Pancreas (tissue), 10 donors: ENCODE measurements around the gene SLC1A1. TPM values are rescaled to one million over a fixed set of nuclear protein-coding genes. Genes with fewer than 3 reads are reported as not detected.

ENCODE experiments used
- ATAC-seq, 4 donors: fragments of 200-7000 bp; cut with Tn5 transposase; one replicate each; pipeline versions ENCODE4 v1.8.0 to v1.9.1; 2020; ENCODE audit warnings: mild to moderate bottlenecking in 4 of 4, moderate library complexity in 4 of 4
- DNase-seq, 6 donors: peaks; one replicate each; pipeline ENCODE4 v3.0.0-alpha.2; 2020
- FAIRE-seq: peaks from 2 replicates; lab custom pipeline; 2012; peaks lifted over from hg19 to GRCh38; lab: Jason Lieb, UNC
- H3K27ac ChIP-seq, 4 donors: fragments of 200-600 bp; sonication (generic); 1 replicate in 3 of 4; 2 replicates in 1 of 4; pipeline versions ENCODE4 v1.5.0 to v1.8.0; 2020
- H3K27me3 ChIP-seq, 4 donors: fragments of 200-600 bp; one replicate each; pipeline ENCODE4 v1.8.0; 2021
- H3K36me3 ChIP-seq, 3 donors: fragments of 200-600 bp; sonication (generic) in 1 of 3; one replicate each; pipeline versions ENCODE4 v1.5.0 to v1.8.0; 2020 to 2021
- H3K4me1 ChIP-seq, 3 donors: fragments of 200-600 bp; one replicate each; pipeline ENCODE4 v1.8.0; 2021
- H3K4me3 ChIP-seq, 4 donors: fragments of 200-600 bp; sonication (generic) in 2 of 4; one replicate each; pipeline versions ENCODE4 v1.5.0 to v1.8.0; 2020 to 2021
- H3K9me3 ChIP-seq, 4 donors: fragments of 200-600 bp; one replicate each; pipeline ENCODE4 v1.8.0; 2021
- CTCF ChIP-seq, 4 donors: fragments of 200-600 bp; sonication (generic) in 3 of 4; IDR thresholded peaks; one replicate each; pipeline versions ENCODE4 v1.5.0 to v1.8.0; 2021; ENCODE audit warnings: antibody characterized with exemption in 4 of 4
- whole genome bisulfite sequencing, 2 donors: extraction: QIAGEN DNeasy Blood & Tissue Kit; methylation state at CpG; one replicate each; pipeline ENCODE4 v1.1.7; 2013; 5-methylcytosine and 5-hydroxymethylcytosine counted together
- intact Hi-C, 3 donors: fragments of 100-400 bp; cut with DNase I; formaldehyde crosslinking; loops; one replicate each; pipeline versions ENCODE4 v1.11.1 to v1.14.2; 2022
- polyA plus RNA-seq, 2 donors: library from polyadenylated mRNA; stranded (reverse); fragments of 200-250 nt; gene quantifications; one replicate each; pipeline ENCODE4 v1.2.3, GENCODE V29; 2013
- total RNA-seq, 6 donors: library from RNA; stranded (reverse); fragmentation: NEBNext Ultra II Directional in 4 of 6; extraction: Animal tissue kit (Norgen Biotek cat#: 25700) in 4 of 6; gene quantifications; one replicate each; pipeline versions ENCODE4 v1.2.1 to v1.2.4, GENCODE V29; 2021 to 2023
- donor health status: healthy with polysubstance abuse.
- donor health status: DM: no; HTN: no; CAD: no; lungs with moderate emphysema.
- donor health status: DM: no; HTN: no; CAD: no.
- donor health status: control.
- donor health status: control.
- donor health status: Bipolar disorder and iron deficiency.
- donor health status: DM: yes; HTN: yes; CAD: no.
- donor health status: DM: no; HTN: no; CAD: no.
- donor health status: DM: no; HTN: no; CAD: no.
- donor health status: DM: yes; HTN: yes; CAD: no.

The SLC1A1 gene
- total RNA-seq (1 to 10 TPM; 1.3 to 4.9 (median 2.5) TPM), polyA plus RNA-seq (1 to 10 TPM; 1.4 to 3.1 TPM)

- ATAC-seq, result peak; percentile 77 to 90 (median 90)
- TF ChIP-seq CTCF (IDR thresholded peaks at IDR 0.05), result no peak
- H3K27me3 ChIP-seq, result no peaks in the 10 kb centered on the region
- intact Hi-C loops, result no loop called here
- no peaks in the 10 kb centered on the region for H3K36me3 ChIP-seq
- peaks cover 0 to 3% (median 0%) of the 10 kb centered on the region in 3 donors for H3K4me1 ChIP-seq
- H3K4me3 ChIP-seq, result peak within 1 kb of the TSS; percentile 55 to 74 (median 64)
- 0 to 2% methylated on average over 32 to 72 of the region's 72 CpGs for WGBS, 2 donors
- H3K27ac ChIP-seq, result peak within 1 kb of the TSS in 3 of 4 donors; percentile 19 to 84 (median 59)
- peak; percentile 53 to 88 (median 68) for DNase-seq
- no peak for FAIRE-seq
- no peaks in the 10 kb centered on the region for H3K9me3 ChIP-seq
These were observed at the start of gene SLC1A1 for GRCh38 chr9:4489919-4490704. SLC1A1 (plus strand) TSS chr9:4490468; CDS start chr9:4490680, 212 bp downstream.

- H3K4me1 ChIP-seq, result no peaks in the 10 kb centered on the region
- no peak overlapping the region for H3K4me3 ChIP-seq
- WGBS, 2 donors, result 76 to 87% methylated on average over 3 of the region's 3 CpGs
- TF ChIP-seq CTCF (IDR thresholded peaks at IDR 0.05), result no peak
- H3K27me3 ChIP-seq, result no peaks in the 10 kb centered on the region
- intact Hi-C loops, result no loop called here
- H3K9me3 ChIP-seq, result no peaks in the 10 kb centered on the region
- no peak overlapping the region for H3K27ac ChIP-seq
- DNase-seq (no peak), FAIRE-seq (no peak), ATAC-seq (no peak)
- H3K36me3 ChIP-seq, result no peaks in the 10 kb centered on the region
These were observed 47.5 kb upstream of the SLC1A1 start for GRCh38 chr9:4442806-4443205.

GRCh38 chr9:4443439-4443838 lies 46.8 kb upstream of the SLC1A1 start:
- H3K4me1 ChIP-seq, result no peaks in the 10 kb centered on the region
- H3K9me3 ChIP-seq, result no peaks in the 10 kb centered on the region
- FAIRE-seq (no peak), DNase-seq (no peak), ATAC-seq (no peak)
- TF ChIP-seq CTCF (IDR thresholded peaks at IDR 0.05), result no peak
- intact Hi-C loops, result no loop called here
- H3K27ac ChIP-seq, result no peak overlapping the region
- H3K36me3 ChIP-seq, result no peaks in the 10 kb centered on the region
- no peaks in the 10 kb centered on the region for H3K27me3 ChIP-seq
- WGBS, 2 donors, result 67 to 79% methylated on average over 1 of the region's 1 CpG
- no peak overlapping the region for H3K4me3 ChIP-seq

- 54 to 74% methylated on average over 2 of the region's 2 CpGs for WGBS, 2 donors
- Histone ChIP-seq H3K4me3 (no peak overlapping the region), H3K4me1 (no peaks in the 10 kb centered on the region), H3K9me3 (no peaks in the 10 kb centered on the region), H3K27ac (no peak overlapping the region), H3K36me3 (no peaks in the 10 kb centered on the region), H3K27me3 (no peaks in the 10 kb centered on the region)
- no peak for FAIRE-seq
- no peak for TF ChIP-seq CTCF (IDR thresholded peaks at IDR 0.05)
- DNase-seq, result no peak
- ATAC-seq, result no peak
- intact Hi-C loops, result no loop called here
These were observed 28.8 kb upstream of the SLC1A1 start for GRCh38 chr9:4461437-4461836.

GRCh38 chr9:4463824-4464223 lies 26.4 kb upstream of the SLC1A1 start:
- FAIRE-seq (no peak), DNase-seq (no peak), ATAC-seq (no peak)
- no peak for TF ChIP-seq CTCF (IDR thresholded peaks at IDR 0.05)
- WGBS, 2 donors, result 36 to 48% methylated on average over 3 of the region's 3 CpGs
- no peaks in the 10 kb centered on the region for H3K36me3 ChIP-seq
- intact Hi-C loops, result no loop called here
- no peaks in the 10 kb centered on the region for H3K27me3 ChIP-seq
- H3K4me1 ChIP-seq, result no peaks in the 10 kb centered on the region
- H3K4me3 ChIP-seq, result no peak overlapping the region
- H3K27ac ChIP-seq, result no peak overlapping the region
- no peaks in the 10 kb centered on the region for H3K9me3 ChIP-seq
